HG03060 (cell line): ENCODE measurements around the gene CBFA2T2.

Experiments used
- ATAC-seq: cut with Tn5 transposase; IDR thresholded peaks from one replicate; pipeline ENCODE4 v1.9.1; 2021; ENCODE audit warnings: low read depth, moderate number of reproducible peaks; ENCODE audit not compliant: unreplicated experiment

The CBFA2T2 gene

GRCh38 chr20:33672426-33673113 is 182.7 kb downstream of the CBFA2T2 start:
- ATAC-seq, result no peak

- no peak for ATAC-seq
Observed at GRCh38 chr20:33673114-33673409, 183.2 kb downstream of the CBFA2T2 start.

- no peak for ATAC-seq
Observed at GRCh38 chr20:33673410-33674293, 183.8 kb downstream of the CBFA2T2 start.

- ATAC-seq, result no peak
Observed at GRCh38 chr20:33674294-33675135, 184.6 kb downstream of the CBFA2T2 start, which contains the start of gene NECAB3. Gene NECAB3 (minus strand): TSS chr20:33674428. CDS start chr20:33674352, 76 bp downstream.

- ATAC-seq, result no peak
Observed at GRCh38 chr20:33675136-33675959, 185.5 kb downstream of the CBFA2T2 start.

GRCh38 chr20:33676121-33676520 is 186.2 kb downstream of the CBFA2T2 start:
- ATAC-seq, result no peak

- ATAC-seq, result no peak
Observed at GRCh38 chr20:33676652-33677645, 187.1 kb downstream of the CBFA2T2 start.

GRCh38 chr20:33677991-33678702 is 188.3 kb downstream of the CBFA2T2 start:
- no peak for ATAC-seq

- ATAC-seq, result no peak
Observed at GRCh38 chr20:33679758-33680485, 190.0 kb downstream of the CBFA2T2 start.

- no peak for ATAC-seq
Observed at GRCh38 chr20:33680686-33681085, 190.8 kb downstream of the CBFA2T2 start.

- no peak for ATAC-seq
Observed at GRCh38 chr20:33681288-33681687, 191.4 kb downstream of the CBFA2T2 start.

- ATAC-seq, result no peak
Observed at GRCh38 chr20:33681728-33682353, 191.9 kb downstream of the CBFA2T2 start.

- no peak for ATAC-seq
Observed at GRCh38 chr20:33684533-33685327, 194.8 kb downstream of the CBFA2T2 start.

- ATAC-seq, result peak; percentile 38
Observed at GRCh38 chr20:33685328-33686099, 195.6 kb downstream of the CBFA2T2 start.

GRCh38 chr20:33686100-33686983 is 196.4 kb downstream of the CBFA2T2 start, which contains the start of gene E2F1:
Gene E2F1 (minus strand): TSS chr20:33686385. CDS start chr20:33686264, 121 bp downstream.
- ATAC-seq, result peak; percentile 30
